ENCODE measurements around the gene SPATA2L.
A peak's percentile ranks its signal among the peaks of the same experiment; 100 is the strongest.

DNA sequence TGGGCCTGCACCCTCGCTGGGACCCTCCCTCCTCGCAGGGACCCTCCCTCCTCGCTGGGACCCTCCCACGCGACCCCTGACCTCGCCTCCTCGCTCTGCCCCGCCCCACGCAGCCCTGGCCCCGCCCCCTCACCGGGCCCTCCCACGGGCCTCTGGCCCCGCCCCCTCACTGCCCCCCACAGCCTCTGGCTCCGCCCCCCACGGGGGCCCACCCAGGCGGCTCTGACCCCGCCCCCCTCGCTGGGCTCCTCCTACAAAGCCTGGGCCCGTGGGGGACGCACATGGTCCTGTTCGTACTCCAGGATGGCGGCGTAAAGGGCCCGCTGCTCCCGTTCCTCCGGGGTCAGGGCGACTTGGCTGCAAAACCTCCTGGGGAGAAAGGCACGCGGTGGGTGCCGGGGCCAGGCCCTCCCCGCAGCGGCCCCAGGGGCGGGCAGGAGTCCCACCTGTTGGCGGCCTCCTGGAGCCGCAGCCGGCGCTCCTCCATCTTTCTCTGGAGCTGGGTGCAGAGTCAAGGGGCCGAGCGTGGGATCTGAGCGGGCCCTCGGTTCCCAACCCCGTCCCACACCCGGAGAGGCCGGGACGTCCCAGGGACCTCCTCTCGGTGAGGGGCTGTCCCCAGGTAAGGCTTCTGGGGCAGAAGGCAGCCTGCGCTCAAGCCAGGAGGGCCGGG is 10.2 kb upstream of the SPATA2L start:
- TF ChIP-seq REST (IDR thresholded peaks at IDR 0.05; ENCODE audit: insufficient read depth in 1 of 2, low read depth in 2 of 2, low read length in 1 of 2), result no peak
- no peak for TF ChIP-seq CTCF (IDR thresholded peaks at IDR 0.05)
- TF ChIP-seq SIN3A (IDR thresholded peaks at IDR 0.05; ENCODE audit: borderline replicate concordance, insufficient read depth, low read depth, low read length), result no peak
- 0 out of 2 replicates have a peak, but pooled peaks have one; percentile 39 for TF ChIP-seq POLR2AphosphoS5 (IDR thresholded peaks at IDR 0.05; ENCODE audit: low read depth, low read length)
- no peak for TF ChIP-seq TCF7L2 (IDR thresholded peaks at IDR 0.05; ENCODE audit: low read depth, low read length)

Data from Panc1 (cell line).